ENCODE results near the gene CCN5. TPM values are rescaled to one million over a fixed set of nuclear protein-coding genes. Genes with fewer than 3 reads are reported as not detected.

CCN5 gene
- total RNA-seq, 1 donor from 2014 or later: not detected

DNA sequence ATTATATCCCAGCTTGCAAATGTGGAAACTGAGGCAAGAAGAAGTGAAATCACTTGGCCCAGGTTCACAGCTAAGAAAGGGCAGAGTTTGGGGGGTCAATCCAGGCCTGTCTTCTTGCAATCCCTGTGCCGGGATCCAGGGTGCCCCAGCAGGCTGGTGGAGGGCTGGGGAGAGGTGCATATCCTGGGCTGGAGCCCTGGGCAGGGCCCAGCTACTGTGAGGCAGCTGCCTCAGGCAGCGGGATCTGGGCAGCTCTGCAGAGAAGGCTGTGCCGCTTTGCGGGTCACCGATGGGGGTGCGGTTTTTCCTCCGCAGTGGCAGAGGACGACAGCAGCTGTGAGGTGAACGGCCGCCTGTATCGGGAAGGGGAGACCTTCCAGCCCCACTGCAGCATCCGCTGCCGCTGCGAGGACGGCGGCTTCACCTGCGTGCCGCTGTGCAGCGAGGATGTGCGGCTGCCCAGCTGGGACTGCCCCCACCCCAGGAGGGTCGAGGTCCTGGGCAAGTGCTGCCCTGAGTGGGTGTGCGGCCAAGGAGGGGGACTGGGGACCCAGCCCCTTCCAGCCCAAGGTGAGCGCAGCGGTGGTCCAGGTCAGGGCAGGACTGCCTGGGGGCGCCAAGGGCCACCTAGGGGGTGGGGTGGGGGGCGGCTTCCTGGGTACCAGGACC is 9.4 kb downstream of the CCN5 start:
- Mint-ChIP-seq H3K36me3 (ENCODE audit: unreplicated experiment) (no peaks in the 10 kb centered on the region), H3K4me1 (ENCODE audit: low read depth, unreplicated experiment) (peaks cover 18% of the 10 kb centered on the region), H3K27ac (ENCODE audit: unreplicated experiment) (no peak overlapping the region), H3K27me3 (ENCODE audit: unreplicated experiment) (peaks cover 2% of the 10 kb centered on the region), H3K4me3 (ENCODE audit: unreplicated experiment) (no peak overlapping the region), H3K9me3 (ENCODE audit: unreplicated experiment) (peaks cover 2% of the 10 kb centered on the region)
- TF ChIP-seq CTCF (IDR thresholded peaks at IDR 0.05; ENCODE audit: partially characterized antibody, unreplicated experiment): no peak
- DNase-seq: no peak

GRCh38 chr20:44725837-44726236 is 10.7 kb downstream of the CCN5 start:
- Mint-ChIP-seq H3K4me1 (ENCODE audit: low read depth, unreplicated experiment) (peaks cover 11% of the 10 kb centered on the region), H3K4me3 (ENCODE audit: unreplicated experiment) (no peak overlapping the region), H3K27me3 (ENCODE audit: unreplicated experiment) (no peaks in the 10 kb centered on the region), H3K27ac (ENCODE audit: unreplicated experiment) (no peak overlapping the region), H3K36me3 (ENCODE audit: unreplicated experiment) (no peaks in the 10 kb centered on the region), H3K9me3 (ENCODE audit: unreplicated experiment) (peaks cover 2% of the 10 kb centered on the region)
- no peak for DNase-seq
- no peak for TF ChIP-seq CTCF (IDR thresholded peaks at IDR 0.05; ENCODE audit: partially characterized antibody, unreplicated experiment)

GRCh38 chr20:44727039-44727438 is 11.9 kb downstream of the CCN5 start:
- no peaks in the 10 kb centered on the region for H3K27me3 Mint-ChIP-seq (ENCODE audit: unreplicated experiment)

GRCh38 chr20:44727651-44728050 is 12.5 kb downstream of the CCN5 start:
- H3K27ac Mint-ChIP-seq (ENCODE audit: unreplicated experiment): no peak overlapping the region
- no peaks in the 10 kb centered on the region for H3K36me3 Mint-ChIP-seq (ENCODE audit: unreplicated experiment)
- H3K4me1 Mint-ChIP-seq (ENCODE audit: low read depth, unreplicated experiment): peaks cover 7% of the 10 kb centered on the region
- TF ChIP-seq CTCF (IDR thresholded peaks at IDR 0.05; ENCODE audit: partially characterized antibody, unreplicated experiment): no peak
- peaks cover 1% of the 10 kb centered on the region for H3K27me3 Mint-ChIP-seq (ENCODE audit: unreplicated experiment)
- no peak overlapping the region for H3K4me3 Mint-ChIP-seq (ENCODE audit: unreplicated experiment)
- DNase-seq: no peak
- H3K9me3 Mint-ChIP-seq (ENCODE audit: unreplicated experiment): peaks cover 2% of the 10 kb centered on the region

More at GRCh38 chr20:44727039-44727438, 11.9 kb downstream of the CCN5 start:
- H3K4me3 Mint-ChIP-seq (ENCODE audit: unreplicated experiment): no peak overlapping the region
- no peaks in the 10 kb centered on the region for H3K36me3 Mint-ChIP-seq (ENCODE audit: unreplicated experiment)
- peaks cover 9% of the 10 kb centered on the region for H3K4me1 Mint-ChIP-seq (ENCODE audit: low read depth, unreplicated experiment)
- no peak for DNase-seq
- TF ChIP-seq CTCF (IDR thresholded peaks at IDR 0.05; ENCODE audit: partially characterized antibody, unreplicated experiment): no peak
- H3K9me3 Mint-ChIP-seq (ENCODE audit: unreplicated experiment): peaks cover 2% of the 10 kb centered on the region
- H3K27ac Mint-ChIP-seq (ENCODE audit: unreplicated experiment): no peak overlapping the region

DNA sequence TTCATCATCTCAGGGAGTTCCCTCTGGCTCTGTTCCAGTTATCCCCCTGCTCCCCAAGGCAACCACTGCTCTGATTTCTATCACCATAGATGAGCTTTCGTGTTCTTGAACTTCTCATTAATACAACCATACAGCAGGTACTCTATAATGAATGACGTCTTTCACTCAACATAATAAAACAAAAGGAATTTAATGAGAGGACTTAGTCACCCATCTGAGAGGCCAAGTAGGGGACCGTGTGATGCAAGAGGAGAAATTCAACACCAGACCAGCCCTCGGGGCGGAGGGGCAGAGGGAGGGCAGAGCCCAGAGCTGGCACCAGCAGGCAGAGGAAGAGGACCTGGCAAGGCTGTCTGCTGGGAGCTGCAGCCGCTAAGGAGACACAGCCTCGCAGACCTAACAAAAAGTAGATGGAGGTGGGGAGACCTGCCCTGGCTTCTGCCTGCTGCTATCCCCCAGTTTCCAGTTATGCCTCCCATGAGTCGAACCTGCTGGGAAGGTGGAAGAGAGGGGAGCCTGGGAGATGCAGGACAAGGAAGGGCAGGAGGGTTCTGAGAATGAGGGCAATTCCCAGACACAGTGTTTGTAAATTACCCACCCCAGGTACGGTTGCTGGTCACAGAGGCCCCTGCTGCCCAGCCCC is 13.8 kb downstream of the CCN5 start:
- no peak for TF ChIP-seq CTCF (IDR thresholded peaks at IDR 0.05; ENCODE audit: partially characterized antibody, unreplicated experiment)
- peaks cover 7% of the 10 kb centered on the region for H3K4me1 Mint-ChIP-seq (ENCODE audit: low read depth, unreplicated experiment)
- DNase-seq: no peak
- peaks cover 2% of the 10 kb centered on the region for H3K9me3 Mint-ChIP-seq (ENCODE audit: unreplicated experiment)
- H3K27me3 Mint-ChIP-seq (ENCODE audit: unreplicated experiment): peaks cover 2% of the 10 kb centered on the region
- H3K27ac Mint-ChIP-seq (ENCODE audit: unreplicated experiment): peak overlapping the region; percentile 41
- no peak overlapping the region for H3K4me3 Mint-ChIP-seq (ENCODE audit: unreplicated experiment)
- no peaks in the 10 kb centered on the region for H3K36me3 Mint-ChIP-seq (ENCODE audit: unreplicated experiment)

Measured in glutamatergic neuron (in vitro differentiated cells).